IPS-NIHi11 (cell line): Measurements from ENCODE around the gene MRPL45.
"Not testable (repeated sequence)": the region's sequence is repeated elsewhere in the genome, so short reads cannot be mapped to it uniquely, and the experiment has no call there.

Experiments
- DNase-seq: peaks from one replicate; pipeline ENCODE4 v3.0.0; 2012; ENCODE audit warnings: mixed read lengths, low spot score

The MRPL45 gene

DNA sequence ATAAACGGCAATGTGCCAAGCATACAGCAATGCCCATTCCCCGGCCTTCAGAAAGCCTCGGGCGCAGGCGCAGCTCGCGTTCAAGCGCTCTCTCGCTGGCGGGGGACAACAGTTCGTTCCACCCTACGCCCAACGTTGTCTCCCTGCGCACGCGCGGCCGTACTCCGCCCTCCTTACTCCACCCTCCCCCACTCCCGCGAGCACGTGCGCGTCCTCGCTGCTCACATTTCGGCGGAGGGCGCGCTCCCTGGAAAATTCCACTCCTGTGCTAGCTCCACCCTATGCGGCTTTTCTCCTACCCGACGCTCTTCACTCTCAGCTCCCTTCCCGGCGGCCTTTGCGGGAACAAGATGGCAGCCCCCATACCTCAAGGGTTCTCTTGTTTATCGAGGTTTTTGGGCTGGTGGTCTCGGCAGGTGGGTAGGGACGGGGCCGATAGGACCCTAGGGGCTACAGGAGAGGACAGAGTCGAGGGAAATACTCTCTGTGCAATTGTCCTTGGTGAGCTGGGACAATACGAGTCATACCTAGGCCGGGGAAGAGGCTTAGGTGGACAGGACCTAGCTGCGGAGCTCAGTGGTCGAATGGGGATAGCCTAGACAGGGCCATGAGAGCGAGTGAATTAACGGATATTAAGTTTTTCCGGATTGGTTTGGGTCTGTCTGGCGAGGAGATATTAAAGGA, at the start of gene MRPL45:
Gene MRPL45, plus strand, starts transcription at position 335 of the 684 bp plus-strand sequence. Its CDS starts 16 bp downstream, at position 351.
- DNase-seq: peak; percentile 90

DNA sequence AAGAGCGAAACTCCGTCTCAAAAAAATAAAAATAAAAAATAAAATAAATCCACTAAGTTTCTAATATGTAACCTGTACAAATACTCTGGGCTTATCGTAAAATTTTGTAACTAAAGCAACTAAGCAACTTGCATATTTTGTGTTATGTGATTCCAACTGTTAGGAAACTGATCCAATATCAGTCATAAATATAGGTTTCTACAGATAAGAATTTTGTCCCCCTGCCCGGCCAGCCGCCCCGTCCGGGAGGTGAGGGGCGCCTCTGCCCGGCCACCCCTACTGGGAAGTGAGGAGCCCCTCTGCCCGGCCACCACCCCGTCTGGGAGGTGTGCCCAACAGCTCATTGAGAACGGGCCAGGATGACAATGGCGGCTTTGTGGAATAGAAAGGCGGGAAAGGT, 43.8 kb upstream of the MRPL45 start:
- not testable (repeated sequence) for DNase-seq

DNA sequence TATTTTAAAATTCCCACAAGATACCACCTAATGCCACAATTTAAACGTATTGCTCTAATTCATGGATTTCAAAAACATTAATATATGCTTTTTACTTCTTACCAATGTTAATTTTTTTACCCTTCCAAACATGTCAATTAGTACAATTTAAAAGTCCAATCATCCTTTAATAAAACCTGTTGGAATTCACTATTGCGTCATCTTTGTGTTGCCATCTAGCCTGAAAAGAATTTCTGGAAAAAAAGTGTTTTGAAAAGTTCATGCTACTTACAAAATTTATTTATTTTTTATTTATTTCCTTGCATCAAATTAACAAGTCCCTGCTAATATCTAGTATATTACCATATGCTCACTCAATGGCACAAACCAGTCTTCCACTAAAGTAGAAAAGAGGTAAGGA, 42.6 kb upstream of the MRPL45 start:
- not testable (repeated sequence) for DNase-seq

DNA sequence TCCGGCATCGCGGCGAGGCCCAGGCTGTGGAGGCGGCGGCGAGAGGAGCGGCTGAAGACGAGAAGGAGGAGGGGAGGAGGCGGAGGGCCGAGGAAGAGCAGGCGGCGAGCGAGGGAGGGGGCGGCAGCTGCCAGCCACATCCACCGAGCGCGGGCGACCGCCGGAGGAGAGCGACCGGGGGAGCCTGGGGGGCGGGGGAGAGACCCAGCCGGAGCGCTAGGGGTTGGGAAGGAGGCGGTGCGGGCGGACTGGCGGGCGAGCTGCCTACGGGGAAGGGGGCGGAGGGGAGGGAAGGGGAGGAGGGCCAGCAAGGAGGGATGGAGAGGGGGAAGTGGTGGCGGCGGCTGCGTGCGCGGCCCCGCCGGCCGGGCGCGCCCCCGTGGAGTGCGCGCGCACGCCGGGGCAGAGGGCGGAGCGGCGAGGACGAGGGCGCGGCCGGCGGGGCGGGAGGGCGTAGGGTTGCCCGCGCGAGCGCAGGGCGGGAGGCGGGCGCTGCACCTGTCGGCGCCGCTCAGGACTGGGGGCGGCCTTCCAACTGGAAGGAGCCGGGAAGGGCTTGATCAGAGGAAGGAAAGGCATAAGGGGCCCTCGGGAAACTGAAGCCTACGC, 39.9 kb upstream of the MRPL45 start:
- DNase-seq: peak; percentile 82

DNA sequence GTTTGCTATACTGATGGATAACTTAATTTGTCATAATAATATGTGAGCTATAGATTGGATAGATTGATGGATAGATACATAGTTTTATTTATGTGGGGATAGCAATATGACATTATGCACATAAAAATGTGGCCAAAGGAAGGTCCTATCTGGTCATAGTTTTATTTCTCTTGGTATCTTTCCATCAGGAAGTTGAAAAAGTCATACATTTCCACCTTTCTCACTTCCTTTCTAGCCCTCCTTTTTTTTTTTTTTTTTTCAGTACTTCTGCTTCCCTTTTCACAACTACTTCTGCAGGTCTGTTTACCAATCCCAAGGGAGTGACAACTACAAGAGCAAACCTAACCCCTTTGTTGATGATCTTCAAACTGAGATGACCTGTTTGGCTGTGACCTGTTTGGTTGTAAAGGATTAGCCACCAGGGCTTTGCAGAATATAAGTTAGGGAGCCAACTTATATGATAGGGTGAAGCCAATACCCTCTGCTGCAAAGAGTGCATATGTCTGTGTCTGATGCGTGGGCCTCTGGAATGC, 30.9 kb upstream of the MRPL45 start:
- DNase-seq: not testable (repeated sequence)

DNA sequence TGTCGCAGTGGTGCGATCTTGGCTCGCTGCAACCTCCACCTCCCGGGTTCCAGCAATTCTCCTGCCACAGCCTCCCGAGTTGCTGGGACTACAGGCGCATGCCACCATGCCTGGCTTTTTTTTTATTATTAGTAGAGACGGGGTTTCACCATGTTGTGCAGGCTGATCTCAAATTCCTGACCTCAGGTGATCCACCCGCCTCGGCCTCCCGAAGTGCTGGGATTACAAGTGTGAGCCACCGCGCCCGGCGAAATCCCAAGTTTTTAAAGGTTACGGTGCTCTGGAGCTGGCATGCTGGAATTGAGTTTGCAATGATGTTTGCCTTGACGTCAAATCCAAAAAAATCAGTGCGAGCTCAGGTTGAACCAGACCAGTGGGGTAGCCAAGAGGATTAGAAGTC, 30.4 kb upstream of the MRPL45 start:
- DNase-seq: not testable (repeated sequence)

DNA sequence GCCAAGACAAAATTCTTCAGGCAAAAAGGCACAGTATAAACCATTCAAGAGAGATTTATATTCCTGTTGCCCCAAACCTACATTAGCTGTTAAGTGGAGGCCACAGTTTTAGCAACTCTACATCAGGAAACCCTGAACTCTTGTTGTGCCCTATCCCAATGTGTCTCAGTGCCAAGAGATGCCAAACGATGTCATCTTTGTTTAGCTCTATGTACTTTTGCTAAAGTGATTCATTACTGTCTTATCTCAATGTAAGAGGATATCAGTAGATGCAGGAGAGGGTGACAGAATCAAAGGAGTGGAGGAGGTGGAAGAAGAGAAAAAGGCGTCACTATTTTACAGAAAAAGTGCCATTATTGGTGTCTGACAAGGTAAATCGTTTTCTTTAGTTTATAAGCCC, 28.8 kb upstream of the MRPL45 start:
- not testable (repeated sequence) for DNase-seq

DNA sequence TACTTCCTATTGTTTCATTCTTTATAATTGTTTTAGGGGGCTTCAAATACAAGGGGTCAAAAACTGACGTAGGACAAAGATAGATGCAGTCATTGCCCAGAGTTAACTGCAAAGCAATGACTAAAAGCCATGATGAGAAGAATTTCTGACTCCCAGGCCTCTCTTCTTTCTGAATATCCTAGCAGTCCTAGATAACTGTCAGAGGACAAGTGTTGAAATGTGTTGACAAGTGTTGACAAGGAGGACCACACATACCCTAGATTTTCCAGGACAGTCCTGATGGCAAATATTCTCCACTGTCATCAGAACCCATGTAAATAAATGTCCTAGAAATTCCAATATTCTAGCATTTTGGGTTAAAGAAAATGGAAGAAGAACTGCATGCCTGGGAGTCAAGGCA, 27.9 kb upstream of the MRPL45 start:
- DNase-seq: not testable (repeated sequence)

DNA sequence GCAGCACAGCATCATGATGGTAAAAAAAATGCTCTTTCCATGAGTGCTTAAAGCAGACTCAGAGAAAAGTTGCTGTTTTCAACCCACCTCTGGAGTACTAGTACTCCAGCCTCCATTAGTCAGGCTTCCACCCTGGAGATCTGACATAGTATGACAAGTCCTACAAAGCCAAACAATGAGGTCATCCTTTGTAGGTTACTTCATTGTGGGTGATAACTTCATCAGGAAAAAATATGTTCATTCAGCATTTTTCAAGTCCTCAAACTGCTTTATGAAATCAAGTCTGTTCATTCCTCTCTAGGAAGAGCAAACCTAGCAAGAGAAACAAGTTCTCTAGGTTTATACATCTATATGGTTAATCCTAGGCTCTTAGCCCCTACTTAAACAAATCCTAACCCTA, 27.4 kb upstream of the MRPL45 start:
- not testable (repeated sequence) for DNase-seq

DNA sequence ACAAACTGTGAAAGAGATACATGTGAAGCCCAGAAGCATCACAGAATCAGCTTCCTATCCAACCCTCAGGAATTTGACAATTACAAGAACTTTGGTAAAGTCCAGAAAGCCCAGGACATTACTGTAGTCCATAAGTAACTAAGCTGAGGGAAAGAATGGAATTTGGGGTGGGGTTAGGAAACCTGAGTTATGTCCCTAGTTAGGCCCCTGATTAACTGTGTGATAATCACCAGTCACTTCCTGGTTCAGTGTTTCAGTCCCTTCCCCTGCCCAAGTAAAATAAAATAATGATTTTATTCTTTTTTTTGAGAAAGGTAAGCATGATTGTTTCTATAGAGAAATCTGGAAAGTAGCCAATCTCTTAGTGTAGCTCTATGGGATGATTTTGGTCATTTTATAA, 11.0 kb upstream of the MRPL45 start:
- DNase-seq: not testable (repeated sequence)

DNA sequence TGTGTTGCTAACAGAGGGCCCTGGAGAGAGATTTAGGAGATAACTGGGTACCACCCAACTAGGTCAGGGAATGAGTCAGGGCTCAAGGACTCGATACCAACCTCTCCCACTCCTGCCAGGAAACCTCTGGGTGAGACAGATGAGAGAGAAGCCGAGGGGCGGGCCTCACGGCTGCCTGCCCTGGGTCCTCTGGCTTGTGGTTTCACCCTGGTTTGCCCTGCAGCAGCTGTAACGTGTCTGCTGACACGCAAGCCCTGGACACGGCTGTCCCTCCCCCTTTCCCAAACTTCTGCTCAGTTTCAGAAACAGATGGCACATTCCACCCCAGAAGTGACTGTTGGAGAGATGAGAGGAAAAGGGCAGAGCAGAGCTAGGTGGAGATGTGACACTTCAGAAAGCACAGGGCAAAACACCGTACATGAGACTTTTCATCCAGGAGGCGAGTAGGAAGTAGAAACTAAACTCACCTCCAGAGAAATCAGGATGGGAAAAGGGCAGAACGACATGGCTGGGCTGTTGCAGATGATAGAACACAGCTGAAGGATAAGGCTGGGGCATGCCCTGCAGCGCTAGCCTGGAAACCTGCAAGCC, 10.4 kb upstream of the MRPL45 start:
- DNase-seq: peak; percentile 1

DNA sequence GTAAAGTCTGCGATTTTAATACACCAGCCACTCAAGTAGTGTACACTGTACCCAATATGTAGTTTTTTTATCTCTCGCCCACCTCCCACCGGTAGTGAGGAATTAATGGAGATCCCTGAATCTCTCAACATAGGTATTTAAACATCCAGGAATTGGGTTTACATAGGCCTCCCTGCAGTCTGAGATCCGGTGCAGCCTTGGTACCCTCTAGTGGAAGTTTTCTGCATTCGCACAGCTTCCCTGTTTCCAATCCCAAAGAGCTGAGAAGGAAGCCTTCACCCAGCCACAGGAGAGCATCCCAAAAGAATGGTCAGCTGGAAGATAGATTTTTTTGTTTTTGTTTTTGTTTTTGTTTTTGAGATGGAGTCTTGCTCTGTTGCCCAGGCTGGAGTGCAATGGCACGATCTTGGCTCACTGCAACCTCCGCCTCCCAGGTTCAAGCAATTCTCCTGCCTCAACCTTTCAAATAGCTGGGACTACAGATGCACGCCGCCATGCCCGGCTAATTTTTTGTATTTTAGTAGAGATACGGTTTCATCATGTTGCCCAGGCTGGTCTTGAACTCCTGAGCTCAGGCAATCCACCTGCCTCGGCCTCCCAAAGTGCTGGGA, 8.6 kb upstream of the MRPL45 start:
- peak; percentile 27 for DNase-seq

DNA sequence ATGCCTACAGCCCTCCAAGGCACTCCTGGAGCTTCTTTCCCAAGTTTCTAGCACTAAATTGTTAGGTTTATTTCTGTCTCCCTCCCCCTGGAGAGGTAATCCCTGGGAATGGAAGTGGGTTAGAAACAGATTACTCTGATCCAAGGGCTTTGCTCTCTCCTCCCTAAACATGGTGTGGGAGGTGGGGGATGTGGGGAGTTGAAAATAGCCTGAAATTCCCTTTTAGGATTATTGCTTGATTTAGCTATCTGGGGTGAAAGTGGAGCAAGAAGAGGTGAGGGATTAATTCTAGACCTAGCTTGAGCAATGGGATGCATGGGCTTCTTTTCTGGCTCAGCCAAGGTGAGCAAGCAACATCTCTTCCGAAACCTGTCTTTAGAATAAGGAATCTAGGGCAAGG, 7.2 kb upstream of the MRPL45 start:
- not testable (repeated sequence) for DNase-seq

DNA sequence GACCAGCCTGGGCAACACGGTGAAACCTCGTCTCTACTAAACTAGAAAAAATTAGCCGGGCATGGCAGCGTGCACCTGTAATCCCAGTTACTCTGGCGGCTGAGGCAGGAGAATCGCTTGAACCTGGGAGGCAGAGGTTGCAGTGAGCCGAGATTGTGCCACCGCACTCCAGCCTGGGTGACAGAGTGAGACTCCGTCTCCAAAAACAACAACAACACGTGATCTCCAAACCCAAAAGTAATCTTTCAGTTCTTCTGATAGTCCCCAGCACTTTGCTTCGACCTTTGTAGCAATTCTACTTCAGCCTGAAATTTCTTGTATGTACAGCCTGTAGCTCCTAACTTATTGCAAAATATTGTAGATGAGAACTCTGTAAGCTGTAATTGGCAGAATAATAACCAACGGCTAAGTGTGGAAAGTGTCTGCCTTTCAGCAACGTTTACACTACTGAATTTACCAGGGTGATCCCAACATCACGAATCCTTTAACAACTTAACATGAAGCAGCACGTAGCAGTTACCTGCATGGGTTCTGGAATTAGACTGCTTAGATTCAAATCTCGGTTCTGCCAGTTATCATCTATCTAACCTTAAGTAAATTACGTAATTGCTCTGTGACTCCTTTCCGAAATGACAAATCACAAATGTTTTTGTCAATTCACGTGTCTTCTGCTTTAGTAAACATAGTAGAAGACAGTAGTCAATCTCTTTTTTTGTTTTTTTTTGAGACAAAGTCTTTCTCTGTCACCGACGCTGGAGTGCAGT, 1.2 kb upstream of the MRPL45 start:
- not testable (repeated sequence) for DNase-seq

DNA sequence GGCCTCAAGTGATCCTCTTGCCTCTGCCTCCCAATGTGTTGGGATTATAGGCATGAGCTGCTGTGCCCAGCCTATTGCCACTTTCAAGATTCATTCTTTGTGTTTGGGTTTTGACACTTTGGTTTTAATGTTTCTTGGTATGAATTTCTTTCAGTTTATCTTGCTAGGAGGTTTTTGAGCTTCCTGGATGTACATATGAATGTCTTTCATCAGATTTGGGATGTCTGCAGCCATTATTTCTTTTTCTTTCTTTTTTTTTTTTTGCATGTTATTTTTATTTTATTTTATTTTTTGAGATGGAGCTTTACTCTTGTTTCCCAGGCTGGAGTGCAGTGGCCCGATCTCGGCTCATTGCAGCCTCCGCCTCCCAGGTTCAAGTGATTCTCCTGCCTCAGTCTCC, 18.5 kb downstream of the MRPL45 start:
- no peak for DNase-seq

DNA sequence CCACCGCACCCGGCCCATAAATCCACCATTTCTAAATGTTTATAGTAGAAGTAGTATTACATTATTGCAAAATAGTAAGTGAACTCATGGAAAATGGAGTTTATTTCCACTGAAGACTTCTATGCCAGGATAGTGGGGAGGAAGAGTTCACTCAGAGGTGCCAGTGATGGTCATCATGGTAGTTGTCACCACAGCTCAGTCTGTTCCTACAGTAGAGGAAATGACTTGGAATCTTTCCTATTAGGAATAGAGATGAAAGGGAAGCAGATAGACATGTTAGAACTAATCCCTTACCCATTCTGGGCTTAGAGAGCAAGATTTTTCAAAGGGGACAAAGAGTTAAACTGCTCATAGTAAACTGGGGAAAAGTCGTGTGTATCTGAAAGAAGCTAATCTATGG, 20.1 kb downstream of the MRPL45 start:
- DNase-seq: no peak

DNA sequence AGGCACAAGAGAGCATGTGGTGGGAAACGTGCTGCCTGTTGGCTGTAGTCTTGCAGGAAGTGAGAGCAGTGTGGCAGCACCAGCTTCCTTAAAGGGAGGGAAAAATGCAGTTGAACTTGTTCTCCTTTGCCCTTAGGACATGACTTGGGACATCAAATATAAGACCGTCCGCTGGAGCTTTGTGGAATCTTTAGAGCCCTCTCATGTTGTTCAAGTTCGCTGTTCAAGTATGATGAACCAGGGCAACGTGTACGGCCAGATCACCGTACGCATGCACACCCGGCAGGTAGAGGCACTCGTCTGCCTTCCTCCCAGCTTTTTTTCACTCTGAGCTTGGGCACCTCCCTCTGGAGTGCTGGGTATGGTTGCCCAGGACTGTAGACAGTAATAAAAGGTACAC, 23.5 kb downstream of the MRPL45 start:
- no peak for DNase-seq

DNA sequence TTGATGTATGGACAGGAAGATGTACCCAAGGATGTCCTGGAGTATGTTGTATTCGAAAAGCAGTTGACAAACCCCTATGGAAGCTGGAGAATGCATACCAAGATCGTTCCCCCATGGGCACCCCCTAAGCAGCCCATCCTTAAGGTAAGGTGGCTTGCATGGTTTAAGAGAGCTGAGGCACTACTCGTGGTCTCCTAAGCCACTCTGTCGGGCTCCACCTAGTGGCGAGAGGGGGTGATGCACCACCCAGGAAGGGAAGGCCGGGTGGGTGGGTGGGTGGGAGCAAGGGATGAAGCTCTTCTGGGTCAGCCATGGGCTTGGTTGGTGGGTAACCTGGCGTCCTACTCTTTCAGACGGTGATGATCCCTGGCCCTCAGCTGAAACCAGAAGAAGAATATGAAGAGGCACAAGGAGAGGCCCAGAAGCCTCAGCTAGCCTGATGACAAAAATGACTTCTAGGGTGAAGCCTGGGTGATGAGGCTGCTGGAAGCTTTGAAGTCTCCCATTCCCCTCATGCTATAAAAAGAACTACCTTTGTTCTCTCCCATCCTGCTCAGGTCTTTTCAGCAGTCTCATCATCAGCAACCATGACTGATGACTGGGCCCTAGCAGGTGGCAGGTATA, 25.3 kb downstream of the MRPL45 start:
- DNase-seq: peak; percentile 85

DNA sequence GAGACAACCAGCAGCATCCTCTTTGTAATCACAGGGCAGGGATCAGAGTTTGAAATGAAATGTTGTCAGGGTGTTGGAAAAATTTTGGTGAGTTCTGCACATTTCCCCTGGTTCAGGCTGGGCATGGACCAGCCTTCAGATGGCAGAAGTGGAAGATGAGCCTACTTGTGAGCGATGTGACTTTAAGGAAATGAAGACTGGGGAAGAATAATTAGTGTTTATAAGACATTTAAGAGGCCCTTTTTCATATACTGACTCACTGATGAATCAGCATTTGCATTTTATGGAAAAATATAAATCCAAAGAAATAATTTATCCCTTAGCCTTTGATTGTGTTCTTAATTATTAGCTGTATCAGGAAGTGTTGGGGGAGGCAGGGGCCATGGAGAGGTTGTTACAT, 25.9 kb downstream of the MRPL45 start:
- DNase-seq: no peak

DNA sequence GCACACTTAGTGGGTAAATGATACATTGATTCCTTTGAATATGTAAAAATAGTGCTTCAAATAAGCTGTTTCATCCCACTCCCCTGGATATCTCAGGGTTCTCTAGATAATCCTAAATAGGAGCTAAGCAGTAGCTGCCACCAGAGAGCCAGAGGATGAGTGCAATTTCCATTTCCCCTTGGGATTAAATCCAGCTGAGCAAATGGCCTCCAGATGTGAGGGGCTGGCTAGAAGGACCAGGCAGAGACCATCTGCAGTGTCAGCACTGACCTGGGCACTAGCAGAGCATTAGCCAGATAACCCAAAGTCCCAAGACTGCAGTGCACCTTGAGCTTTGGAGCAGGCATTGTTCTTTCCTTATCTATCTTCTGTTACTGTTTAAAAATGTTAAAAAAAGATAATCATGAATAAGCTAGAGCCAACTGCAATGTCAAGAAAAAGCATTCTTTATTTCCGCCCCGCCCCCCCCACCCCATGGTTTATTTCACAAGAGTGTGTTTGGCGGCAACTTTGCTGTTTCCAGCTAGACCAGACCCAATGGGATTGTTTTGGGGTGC, 27.3 kb downstream of the MRPL45 start:
- DNase-seq: no peak

DNA sequence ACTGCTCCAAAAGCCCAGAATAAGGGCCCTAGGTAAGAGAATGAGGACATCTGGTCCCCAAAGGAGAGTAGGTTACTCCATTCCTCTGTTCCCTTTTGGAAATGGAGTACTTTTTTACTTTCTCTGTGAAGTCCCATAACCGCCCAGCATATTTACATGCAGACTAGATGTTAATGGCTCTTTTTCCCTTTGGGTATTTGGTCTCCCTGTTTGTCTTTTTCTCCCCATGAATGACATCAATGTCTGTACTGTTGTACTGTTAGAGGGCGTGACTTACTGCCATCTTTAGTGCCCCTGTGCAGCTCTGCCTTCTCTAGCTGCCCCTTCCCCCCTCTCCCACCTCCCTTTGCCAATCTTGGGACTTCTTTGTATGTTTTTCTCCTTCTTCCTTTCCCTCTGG, 27.8 kb downstream of the MRPL45 start:
- no peak for DNase-seq
